ENCODE measurements around the gene APOO.
"Not testable (repeated sequence)": the region's sequence is repeated elsewhere in the genome, so short reads cannot be mapped to it uniquely, and the experiment has no call there.

The APOO gene

GRCh38 chrX:23902419-23902818 is 5.3 kb downstream of the APOO start:
- DNase-seq (ENCODE audit: low read depth), result no peak

- DNase-seq (ENCODE audit: low read depth), result no peak
Observed at GRCh38 chrX:23901805-23902204, 5.9 kb downstream of the APOO start.

- DNase-seq (ENCODE audit: low read depth), result no peak
Observed at GRCh38 chrX:23901060-23901459, 6.7 kb downstream of the APOO start.

GRCh38 chrX:23900220-23900797 is 7.4 kb downstream of the APOO start:
- no peak for DNase-seq (ENCODE audit: low read depth)

GRCh38 chrX:23898412-23898959 is 9.3 kb downstream of the APOO start:
- no peak for DNase-seq (ENCODE audit: low read depth)

- DNase-seq (ENCODE audit: low read depth), result no peak
Observed at GRCh38 chrX:23896981-23897380, 10.8 kb downstream of the APOO start.

GRCh38 chrX:23896539-23896938 is 11.2 kb downstream of the APOO start:
- not testable (repeated sequence) for DNase-seq (ENCODE audit: low read depth)

GRCh38 chrX:23894993-23895392 is 12.7 kb downstream of the APOO start:
- not testable (repeated sequence) for DNase-seq (ENCODE audit: low read depth)

- DNase-seq (ENCODE audit: low read depth), result no peak
Observed at GRCh38 chrX:23890933-23891332, 16.8 kb downstream of the APOO start.

- no peak for DNase-seq (ENCODE audit: low read depth)
Observed at GRCh38 chrX:23888887-23889501, 18.7 kb downstream of the APOO start.

GRCh38 chrX:23887918-23888317 is 19.8 kb downstream of the APOO start:
- no peak for DNase-seq (ENCODE audit: low read depth)

- DNase-seq (ENCODE audit: low read depth), result no peak
Observed at GRCh38 chrX:23887451-23887850, 20.3 kb downstream of the APOO start.

- DNase-seq (ENCODE audit: low read depth), result no peak
Observed at GRCh38 chrX:23885803-23886202, 21.9 kb downstream of the APOO start.

GRCh38 chrX:23884427-23885024 is 23.2 kb downstream of the APOO start:
- no peak for DNase-seq (ENCODE audit: low read depth)

GRCh38 chrX:23883737-23884354 is 23.9 kb downstream of the APOO start:
- DNase-seq (ENCODE audit: low read depth), result no peak

- no peak for DNase-seq (ENCODE audit: low read depth)
Observed at GRCh38 chrX:23879380-23880090, 28.2 kb downstream of the APOO start.

GRCh38 chrX:23871905-23872546 is 35.7 kb downstream of the APOO start:
- no peak for DNase-seq (ENCODE audit: low read depth)

GRCh38 chrX:23870041-23870440 is 37.7 kb downstream of the APOO start:
- DNase-seq (ENCODE audit: low read depth), result no peak

- no peak for DNase-seq (ENCODE audit: low read depth)
Observed at GRCh38 chrX:23864742-23865326, 42.9 kb downstream of the APOO start.

- not testable (repeated sequence) for DNase-seq (ENCODE audit: low read depth)
Observed at GRCh38 chrX:23861952-23862351, 45.8 kb downstream of the APOO start.

- no peak for DNase-seq (ENCODE audit: low read depth)
Observed at GRCh38 chrX:23861215-23861896, 46.4 kb downstream of the APOO start.

Measured in activated T-cell treated with anti-CD3 and anti-CD28 coated beads for 48 hours (primary cell).